ENCODE results near the gene HASPIN. TPM values are rescaled to one million over a fixed set of nuclear protein-coding genes. Genes with fewer than 3 reads are reported as not detected.

HASPIN gene
- total RNA-seq, 3 donors from 2014 or later (not counting 1 experiment from before 2014, with no cell fraction given), result 0.33 to 0.79 (median 0.70) TPM

GRCh38 chr17:3755335-3756030 is 31.8 kb downstream of the HASPIN start:
- Mint-ChIP-seq H3K4me3 (peak overlapping the region; percentile 53), H3K36me3 (no peaks in the 10 kb centered on the region), H3K27ac (peak overlapping the region; percentile 71 to 83), H3K27me3 (ENCODE audit: low read depth in 2 of 2) (no peaks in the 10 kb centered on the region), H3K4me1 (peaks cover 7 to 30% of the 10 kb centered on the region in 2 donors), H3K9me3 (no peaks in the 10 kb centered on the region)
- no peak overlapping the region for H3K4me3 ChIP-seq (ENCODE audit: low read length)
- DNase-seq (no peak), ATAC-seq (no peak)
- H3K9me3 ChIP-seq (ENCODE audit: control insufficient read depth, insufficient read depth, low read length), result no peaks in the 10 kb centered on the region
- H3K27me3 ChIP-seq (ENCODE audit: control insufficient read depth, insufficient read depth, low read length), result no peaks in the 10 kb centered on the region
- H3K36me3 ChIP-seq (ENCODE audit: control insufficient read depth, insufficient read depth, low read length), result no peaks in the 10 kb centered on the region
- WGBS (ENCODE audit: insufficient coverage), result 78% methylated on average over 18 of the region's 20 CpGs
- peak overlapping the region; percentile 64 for H3K27ac ChIP-seq (ENCODE audit: low read length)
- peaks cover 35% of the 10 kb centered on the region for H3K4me1 ChIP-seq (ENCODE audit: control insufficient read depth, insufficient read depth, low read length)
- TF ChIP-seq CTCF (IDR thresholded peaks at IDR 0.05), result no peak
- intact Hi-C loops (cut with micrococcal nuclease), result no loop called here

DNA sequence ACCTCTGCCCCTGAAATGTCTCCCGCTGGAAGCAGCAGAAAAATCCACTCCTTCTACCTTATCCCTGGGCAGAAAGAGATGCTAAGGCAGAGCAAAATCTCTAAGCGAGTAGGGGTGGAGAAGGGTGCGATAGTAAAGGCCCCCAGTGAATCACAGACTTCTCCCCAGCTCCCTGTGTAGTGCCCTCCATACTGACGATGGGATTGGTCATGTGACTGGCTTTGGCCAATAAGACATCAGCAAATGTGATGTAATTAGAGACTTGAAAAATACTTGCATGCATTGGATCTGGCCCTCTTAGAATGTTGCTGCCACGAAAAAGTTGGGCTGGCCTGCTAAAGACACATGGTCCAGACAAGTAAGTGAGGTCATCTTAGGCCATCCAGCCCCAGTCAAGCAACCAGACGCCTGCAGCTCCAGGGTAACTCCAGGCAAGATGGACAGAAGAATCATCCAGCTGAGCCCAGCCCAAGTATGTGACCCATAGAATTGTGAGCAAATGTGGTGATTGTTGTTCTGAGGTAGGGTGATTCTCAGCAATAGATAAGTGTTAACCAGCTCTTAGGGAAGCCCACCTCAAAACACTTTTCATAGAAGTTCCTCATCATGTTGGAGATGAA is 36.0 kb downstream of the HASPIN start:
- no peak for TF ChIP-seq CTCF (IDR thresholded peaks at IDR 0.05)
- Histone ChIP-seq H3K4me1 (ENCODE audit: control insufficient read depth, insufficient read depth, low read length) (peaks cover 52% of the 10 kb centered on the region), H3K27ac (ENCODE audit: low read length) (no peak overlapping the region), H3K4me3 (ENCODE audit: low read length) (no peak overlapping the region), H3K27me3 (ENCODE audit: control insufficient read depth, insufficient read depth, low read length) (no peaks in the 10 kb centered on the region), H3K36me3 (ENCODE audit: control insufficient read depth, insufficient read depth, low read length) (no peaks in the 10 kb centered on the region), H3K9me3 (ENCODE audit: control insufficient read depth, insufficient read depth, low read length) (no peaks in the 10 kb centered on the region)
- Mint-ChIP-seq H3K9me3 (no peaks in the 10 kb centered on the region), H3K27me3 (ENCODE audit: low read depth in 2 of 2) (no peaks in the 10 kb centered on the region), H3K4me1 (peaks cover 26 to 47% of the 10 kb centered on the region in 2 donors), H3K4me3 (no peak overlapping the region), H3K36me3 (no peaks in the 10 kb centered on the region), H3K27ac (peak overlapping the region in 1 of 2 donors; percentile 57)
- 93% methylated on average over 5 of the region's 6 CpGs for WGBS (ENCODE audit: insufficient coverage)
- ATAC-seq, result no peak
- intact Hi-C loops (cut with micrococcal nuclease), result no loop called here
- no peak for DNase-seq

- no peaks in the 10 kb centered on the region for H3K36me3 ChIP-seq (ENCODE audit: control insufficient read depth, insufficient read depth, low read length)
- no peaks in the 10 kb centered on the region for H3K27me3 ChIP-seq (ENCODE audit: control insufficient read depth, insufficient read depth, low read length)
- H3K27ac ChIP-seq (ENCODE audit: low read length), result no peak overlapping the region
- DNase-seq, result no peak
- H3K27me3 Mint-ChIP-seq (ENCODE audit: low read depth in 2 of 2), result no peaks in the 10 kb centered on the region
- no peak for ATAC-seq
- H3K4me3 Mint-ChIP-seq, result no peak overlapping the region
- H3K4me3 ChIP-seq (ENCODE audit: low read length), result no peak overlapping the region
- peaks cover 37 to 55% of the 10 kb centered on the region in 2 donors for H3K4me1 Mint-ChIP-seq
- peak overlapping the region in 1 of 2 donors; percentile 64 for H3K27ac Mint-ChIP-seq
- no peaks in the 10 kb centered on the region for H3K36me3 Mint-ChIP-seq
- no peaks in the 10 kb centered on the region for H3K9me3 ChIP-seq (ENCODE audit: control insufficient read depth, insufficient read depth, low read length)
- H3K4me1 ChIP-seq (ENCODE audit: control insufficient read depth, insufficient read depth, low read length), result peaks cover 55% of the 10 kb centered on the region
- WGBS (ENCODE audit: insufficient coverage), result 93% methylated on average over 21 of the region's 23 CpGs
- intact Hi-C loops (cut with micrococcal nuclease), result no loop called here
- TF ChIP-seq CTCF (IDR thresholded peaks at IDR 0.05), result no peak
- H3K9me3 Mint-ChIP-seq, result no peaks in the 10 kb centered on the region
Observed at GRCh38 chr17:3761036-3761917, 37.6 kb downstream of the HASPIN start.
